ENCODE measurements around the gene TSPAN18. TPM values are rescaled to one million over a fixed set of nuclear protein-coding genes. Genes with fewer than 3 reads are reported as not detected.

Gene TSPAN18
- total and polyA plus RNA-seq, 4 experiments from 2014 or later = 7.3 to 48.6 (median 18.2) TPM

GRCh38 chr11:44774731-44775130 lies 48.0 kb downstream of the TSPAN18 start:
- ChIA-PET POLR2A (ENCODE audit: partially characterized antibody) (interaction anchor here (1.0 to 1.3 kb wide), 2 partner anchors 49 to 93 kb away, joined by 3 to 4 read pairs; partner anchors contain the start of gene TSPAN18), CTCF (ENCODE audit: partially characterized antibody) (interaction anchor here (0.9 to 5.4 kb wide), 32 partner anchors 8 to 222 kb away, joined by 3 to 69 read pairs (median 9); partner anchors contain the start of gene TSPAN18)
- no peak for DNase-seq
- Histone ChIP-seq H3K36me3 (ENCODE audit: insufficient read depth, low read length) (no peaks in the 10 kb centered on the region), H3K4me3 (ENCODE audit: low read length in 2 of 2) (no peak overlapping the region), H3K4me1 (ENCODE audit: insufficient read depth, low read length) (no peaks in the 10 kb centered on the region), H3K27me3 (ENCODE audit: insufficient read depth, low read length) (no peaks in the 10 kb centered on the region), H3K9me3 (ENCODE audit: control insufficient read depth in 1 of 2, low read length in 2 of 2) (no peaks in the 10 kb centered on the region), H3K27ac (ENCODE audit: low read depth, low read length) (no peak overlapping the region)
- intact Hi-C loops (cut with micrococcal nuclease) = loop anchor here (1.0 to 5.0 kb wide), 6 partner anchors 46 to 215 kb away; no protein-coding TSS in a partner anchor
- Mint-ChIP-seq H3K4me1 (peaks cover 21 to 63% (median 33%) of the 10 kb centered on the region in 4 donors), H3K4me3 (no peak overlapping the region), H3K27ac (peak overlapping the region in 4 of 7 donors; percentile 10 to 78 (median 52)), H3K36me3 (peaks cover 17 to 23% of the 10 kb centered on the region in 2 donors), H3K27me3 (no peaks in the 10 kb centered on the region), H3K9me3 (no peaks in the 10 kb centered on the region)

DNA sequence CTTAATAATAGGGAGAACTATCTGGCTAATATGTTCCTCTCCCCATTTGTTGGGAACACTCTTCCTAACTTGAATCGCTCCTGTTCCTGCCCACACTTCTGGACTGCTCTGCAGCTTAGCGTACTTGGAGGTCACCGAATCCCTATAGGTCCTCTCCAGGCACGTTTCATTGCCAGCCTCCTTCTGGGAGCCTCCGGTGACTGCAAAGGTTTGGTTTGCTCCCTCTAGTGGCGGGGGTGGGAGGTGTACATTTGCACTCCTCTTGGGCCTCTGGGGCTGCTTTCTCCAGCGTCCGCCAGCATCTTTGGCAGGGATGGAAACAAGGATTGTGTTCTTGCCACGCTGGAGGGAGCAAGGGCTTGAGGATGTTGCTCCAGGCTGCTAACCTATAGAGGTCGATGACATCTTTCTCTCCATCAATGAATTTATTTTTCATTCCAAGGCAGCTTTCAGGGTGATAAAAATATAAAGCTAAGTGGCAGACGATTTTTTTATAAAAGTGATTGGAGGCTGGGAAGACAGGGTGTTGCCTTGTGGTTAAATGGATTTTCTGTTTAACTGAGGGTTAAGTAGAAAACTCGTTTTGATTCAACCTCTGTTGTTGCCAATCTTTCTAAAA lies 48.7 kb downstream of the TSPAN18 start:
- Mint-ChIP-seq H3K27me3 (no peaks in the 10 kb centered on the region), H3K4me3 (peak overlapping the region in 1 of 8 donors; percentile 29), H3K4me1 (peaks cover 22 to 63% (median 32%) of the 10 kb centered on the region in 4 donors), H3K9me3 (no peaks in the 10 kb centered on the region), H3K36me3 (peaks cover 20 to 22% of the 10 kb centered on the region in 2 donors), H3K27ac (peak overlapping the region in 2 of 7 donors; percentile 74 to 86)
- no peaks in the 10 kb centered on the region for H3K27me3 ChIP-seq (ENCODE audit: insufficient read depth, low read length)
- DNase-seq = peak; percentile 57 to 65 (median 58)
- ChIA-PET CTCF (ENCODE audit: partially characterized antibody) (interaction anchor here (0.6 to 5.4 kb wide), 51 partner anchors 9 to 307 kb away, joined by 3 to 69 read pairs (median 6); partner anchors contain the start of gene TSPAN18), POLR2A (ENCODE audit: partially characterized antibody) (interaction anchor here (0.7 to 1.0 kb wide), 2 partner anchors 23 to 49 kb away, joined by 3 read pairs; partner anchors contain the start of gene TSPAN18)
- H3K36me3 ChIP-seq (ENCODE audit: insufficient read depth, low read length) = no peaks in the 10 kb centered on the region
- H3K4me1 ChIP-seq (ENCODE audit: insufficient read depth, low read length) = no peaks in the 10 kb centered on the region
- intact Hi-C loops (cut with micrococcal nuclease) = loop anchor here (1.0 to 5.0 kb wide), 6 partner anchors 47 to 216 kb away; no protein-coding TSS in a partner anchor
- H3K9me3 ChIP-seq (ENCODE audit: control insufficient read depth in 1 of 2, low read length in 2 of 2) = no peaks in the 10 kb centered on the region
- H3K27ac ChIP-seq (ENCODE audit: low read depth, low read length) = no peak overlapping the region
- no peak overlapping the region for H3K4me3 ChIP-seq (ENCODE audit: low read length in 2 of 2)

- Histone ChIP-seq H3K27ac (ENCODE audit: low read depth, low read length) (no peak overlapping the region), H3K36me3 (ENCODE audit: insufficient read depth, low read length) (no peaks in the 10 kb centered on the region), H3K4me3 (ENCODE audit: low read length in 2 of 2) (no peak overlapping the region), H3K27me3 (ENCODE audit: insufficient read depth, low read length) (no peaks in the 10 kb centered on the region), H3K4me1 (ENCODE audit: insufficient read depth, low read length) (no peaks in the 10 kb centered on the region), H3K9me3 (ENCODE audit: control insufficient read depth in 1 of 2, low read length in 2 of 2) (no peaks in the 10 kb centered on the region)
- ChIA-PET CTCF (ENCODE audit: partially characterized antibody) (interaction anchor here (0.6 to 5.4 kb wide), 46 partner anchors 8 to 306 kb away, joined by 3 to 69 read pairs (median 6); partner anchors contain the start of gene TSPAN18), POLR2A (ENCODE audit: partially characterized antibody) (interaction anchor here (0.7 kb wide), 1 partner anchor 23 kb away, joined by 3 read pairs; no protein-coding TSS in a partner anchor)
- DNase-seq = no peak
- Mint-ChIP-seq H3K4me3 (no peak overlapping the region), H3K27ac (no peak overlapping the region), H3K27me3 (no peaks in the 10 kb centered on the region), H3K4me1 (peaks cover 19 to 63% (median 29%) of the 10 kb centered on the region in 4 donors), H3K9me3 (no peaks in the 10 kb centered on the region), H3K36me3 (peaks cover 14 to 17% of the 10 kb centered on the region in 2 donors)
- intact Hi-C loops (cut with micrococcal nuclease) = loop anchor here (1.0 to 5.0 kb wide), 6 partner anchors 48 to 217 kb away; no protein-coding TSS in a partner anchor
These were observed 49.3 kb downstream of the TSPAN18 start for GRCh38 chr11:44775985-44776446.

GRCh38 chr11:44776551-44777208 lies 49.9 kb downstream of the TSPAN18 start:
- no peak overlapping the region for H3K27ac Mint-ChIP-seq
- Histone ChIP-seq H3K27me3 (ENCODE audit: insufficient read depth, low read length) (no peaks in the 10 kb centered on the region), H3K9me3 (ENCODE audit: control insufficient read depth in 1 of 2, low read length in 2 of 2) (no peaks in the 10 kb centered on the region), H3K4me1 (ENCODE audit: insufficient read depth, low read length) (no peaks in the 10 kb centered on the region), H3K36me3 (ENCODE audit: insufficient read depth, low read length) (no peaks in the 10 kb centered on the region), H3K27ac (ENCODE audit: low read depth, low read length) (no peak overlapping the region), H3K4me3 (ENCODE audit: low read length in 2 of 2) (no peak overlapping the region)
- POLR2A ChIA-PET (ENCODE audit: partially characterized antibody) = no interaction called here
- no peak for DNase-seq
- CTCF ChIA-PET (ENCODE audit: partially characterized antibody) = interaction anchor here (0.7 to 5.4 kb wide), 34 partner anchors 9 to 305 kb away, joined by 3 to 69 read pairs (median 6); partner anchors contain the start of gene TSPAN18
- H3K27me3 Mint-ChIP-seq = no peaks in the 10 kb centered on the region
- peaks cover 19 to 62% (median 31%) of the 10 kb centered on the region in 4 donors for H3K4me1 Mint-ChIP-seq
- H3K4me3 Mint-ChIP-seq = no peak overlapping the region
- H3K36me3 Mint-ChIP-seq = peaks cover 14 to 16% of the 10 kb centered on the region in 2 donors
- H3K9me3 Mint-ChIP-seq = no peaks in the 10 kb centered on the region
- intact Hi-C loops (cut with micrococcal nuclease) = loop anchor here (5.0 kb wide), 1 partner anchor 101 kb away; no protein-coding TSS in a partner anchor

DNA sequence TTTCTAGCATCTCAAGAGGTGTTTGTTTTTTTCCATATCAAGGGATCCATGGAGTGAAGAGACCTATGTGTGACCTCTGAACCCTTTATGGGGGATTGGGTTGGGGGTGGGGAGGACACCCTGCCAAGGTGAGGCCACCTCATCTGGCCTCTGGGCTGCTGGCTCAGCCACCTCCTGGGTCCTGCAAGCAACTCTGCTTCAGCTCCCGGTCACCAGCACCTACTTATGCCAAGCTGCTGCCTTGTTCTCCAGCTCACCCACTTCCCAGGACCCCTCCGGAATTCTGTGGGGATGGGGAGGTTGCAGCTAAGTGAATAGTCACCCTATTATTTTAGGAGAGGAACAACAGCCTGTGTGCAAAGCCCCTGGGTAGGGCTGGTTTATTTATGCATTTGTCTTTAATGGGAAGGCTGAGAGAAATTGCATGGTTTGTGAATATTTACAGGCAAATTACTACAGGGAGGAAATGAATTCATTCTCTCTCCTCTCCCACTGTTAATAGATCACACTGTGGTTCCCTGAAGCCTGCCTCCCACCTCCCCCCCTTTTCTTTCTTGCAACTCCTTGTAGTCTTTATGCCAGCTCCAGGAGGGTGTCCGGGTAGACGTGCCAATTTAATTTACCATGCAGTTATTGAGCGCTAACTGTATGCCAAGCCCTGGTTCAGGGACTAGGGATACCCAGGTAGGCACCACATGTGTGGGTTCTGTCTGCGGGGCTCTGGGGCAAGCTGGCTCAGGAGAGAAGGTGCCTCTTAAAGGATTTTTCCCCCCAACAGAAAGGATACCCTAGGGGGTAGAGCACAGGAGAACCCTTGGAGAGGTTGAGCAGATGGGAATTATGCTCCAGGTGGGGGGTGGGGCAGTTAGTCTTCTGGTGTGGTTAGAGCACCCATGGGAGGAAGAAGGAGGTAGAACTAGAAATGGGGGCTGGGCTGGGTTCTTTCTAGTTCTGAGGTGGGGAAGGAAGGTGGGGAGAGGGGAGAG lies 50.7 kb downstream of the TSPAN18 start:
- no peak overlapping the region for H3K4me3 Mint-ChIP-seq
- no peak overlapping the region for H3K4me3 ChIP-seq (ENCODE audit: low read length in 2 of 2)
- no peak for DNase-seq
- H3K36me3 Mint-ChIP-seq = peaks cover 18 to 20% of the 10 kb centered on the region in 2 donors
- POLR2A ChIA-PET (ENCODE audit: partially characterized antibody) = no interaction called here
- H3K4me1 ChIP-seq (ENCODE audit: insufficient read depth, low read length) = no peaks in the 10 kb centered on the region
- intact Hi-C loops (cut with micrococcal nuclease) = loop anchor here (5.0 kb wide), 1 partner anchor 100 kb away; no protein-coding TSS in a partner anchor
- H3K36me3 ChIP-seq (ENCODE audit: insufficient read depth, low read length) = no peaks in the 10 kb centered on the region
- no peaks in the 10 kb centered on the region for H3K9me3 Mint-ChIP-seq
- CTCF ChIA-PET (ENCODE audit: partially characterized antibody) = interaction anchor here (0.7 to 5.4 kb wide), 21 partner anchors 8 to 305 kb away, joined by 3 to 69 read pairs (median 14); partner anchors contain the start of gene TSPAN18
- H3K9me3 ChIP-seq (ENCODE audit: control insufficient read depth in 1 of 2, low read length in 2 of 2) = no peaks in the 10 kb centered on the region
- no peaks in the 10 kb centered on the region for H3K27me3 Mint-ChIP-seq
- H3K27me3 ChIP-seq (ENCODE audit: insufficient read depth, low read length) = no peaks in the 10 kb centered on the region
- no peak overlapping the region for H3K27ac ChIP-seq (ENCODE audit: low read depth, low read length)
- peak overlapping the region in 2 of 7 donors; percentile 57 to 60 for H3K27ac Mint-ChIP-seq
- H3K4me1 Mint-ChIP-seq = peaks cover 20 to 62% (median 35%) of the 10 kb centered on the region in 4 donors
